GM19238 (cell line): Measurements from ENCODE around the gene SNX3.

ENCODE experiments used
- DNase-seq: peaks from one replicate; pipeline ENCODE4 v3.0.0; 2011; ENCODE audit warnings: low spot score; ENCODE audit not compliant: insufficient read length

SNX3 gene

DNA sequence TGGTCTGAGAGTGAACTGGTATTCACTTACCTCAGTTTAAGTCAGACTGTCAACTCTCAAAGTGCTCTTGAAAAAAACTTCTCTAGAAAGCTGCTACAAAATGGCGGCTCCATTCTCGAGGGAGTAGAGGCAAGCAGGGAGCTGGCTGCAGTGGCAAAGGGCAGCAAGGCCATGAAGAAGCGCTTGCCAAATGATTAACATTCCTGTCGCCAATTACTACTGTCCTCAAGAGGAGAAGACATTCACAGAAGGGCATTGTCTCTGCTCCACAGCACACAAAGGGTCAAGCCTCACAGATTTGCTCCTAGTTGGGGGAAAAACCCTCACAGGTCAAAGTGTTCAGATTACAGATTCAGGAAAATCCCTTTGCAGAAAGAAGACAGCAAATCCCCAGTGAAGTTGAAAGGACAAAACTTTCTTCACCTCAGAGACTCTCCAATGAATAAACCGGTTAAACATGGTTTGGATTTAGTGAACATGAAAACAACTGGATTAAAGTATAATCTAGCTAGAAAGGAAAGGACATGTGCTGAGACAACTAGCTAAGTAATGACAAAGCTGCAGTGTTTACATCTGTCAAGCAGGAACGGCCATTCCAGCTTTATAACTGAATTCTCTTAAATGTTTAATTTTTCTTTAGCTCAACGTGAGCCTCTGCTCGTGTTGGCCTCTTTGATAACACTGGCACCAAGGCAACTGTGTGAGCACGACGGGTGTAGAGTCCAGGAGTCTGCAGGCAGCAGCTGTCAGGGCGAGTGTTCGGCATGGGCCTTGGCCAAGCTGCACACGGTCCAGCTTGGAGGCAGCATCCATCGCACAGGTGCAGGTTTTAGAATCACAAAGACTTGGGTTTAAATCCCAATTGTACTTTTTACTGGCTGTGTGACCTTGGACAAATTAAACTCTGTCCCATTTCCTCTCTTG is 57.4 kb downstream of the SNX3 start:
- DNase-seq, result no peak

DNA sequence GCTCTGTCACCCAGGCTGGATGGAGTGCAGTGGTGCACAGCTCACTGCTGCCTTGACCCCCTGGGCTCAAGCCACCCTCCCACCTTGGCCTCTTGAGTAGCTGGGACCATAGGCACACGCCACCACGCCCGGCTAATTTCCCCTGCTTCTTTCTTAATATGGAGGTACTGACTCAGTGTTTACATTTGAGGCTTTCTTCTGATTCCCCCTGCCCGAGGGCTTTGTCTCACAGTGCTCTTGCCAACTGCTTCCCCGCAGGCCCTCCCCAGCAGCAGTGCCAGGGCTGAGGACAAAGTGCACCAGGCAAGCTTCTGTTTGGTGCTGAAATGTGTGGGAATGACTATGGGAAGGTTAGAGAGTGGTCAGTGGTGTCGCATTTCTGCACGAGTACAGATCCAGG is 60.2 kb downstream of the SNX3 start:
- no peak for DNase-seq

DNA sequence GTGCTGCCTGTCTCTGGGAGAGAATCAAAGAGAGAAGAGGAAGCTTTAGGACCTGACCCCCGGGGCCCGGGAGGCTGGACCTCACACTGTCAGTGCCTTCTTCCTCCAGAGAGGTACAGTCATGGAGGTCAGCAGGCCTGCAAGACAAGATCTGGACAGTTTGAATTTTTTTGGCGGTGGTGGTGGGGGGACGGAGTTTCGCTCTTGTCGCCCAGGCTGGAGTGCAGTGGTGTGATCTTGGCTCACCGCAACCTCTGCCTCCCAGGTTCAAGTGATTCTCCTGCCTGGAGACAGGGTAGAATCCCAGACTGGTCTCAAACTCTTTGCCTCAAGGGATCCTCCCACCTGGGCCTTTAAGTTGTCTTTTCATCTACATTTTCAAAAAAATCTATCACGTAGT is 60.7 kb downstream of the SNX3 start:
- DNase-seq, result no peak

DNA sequence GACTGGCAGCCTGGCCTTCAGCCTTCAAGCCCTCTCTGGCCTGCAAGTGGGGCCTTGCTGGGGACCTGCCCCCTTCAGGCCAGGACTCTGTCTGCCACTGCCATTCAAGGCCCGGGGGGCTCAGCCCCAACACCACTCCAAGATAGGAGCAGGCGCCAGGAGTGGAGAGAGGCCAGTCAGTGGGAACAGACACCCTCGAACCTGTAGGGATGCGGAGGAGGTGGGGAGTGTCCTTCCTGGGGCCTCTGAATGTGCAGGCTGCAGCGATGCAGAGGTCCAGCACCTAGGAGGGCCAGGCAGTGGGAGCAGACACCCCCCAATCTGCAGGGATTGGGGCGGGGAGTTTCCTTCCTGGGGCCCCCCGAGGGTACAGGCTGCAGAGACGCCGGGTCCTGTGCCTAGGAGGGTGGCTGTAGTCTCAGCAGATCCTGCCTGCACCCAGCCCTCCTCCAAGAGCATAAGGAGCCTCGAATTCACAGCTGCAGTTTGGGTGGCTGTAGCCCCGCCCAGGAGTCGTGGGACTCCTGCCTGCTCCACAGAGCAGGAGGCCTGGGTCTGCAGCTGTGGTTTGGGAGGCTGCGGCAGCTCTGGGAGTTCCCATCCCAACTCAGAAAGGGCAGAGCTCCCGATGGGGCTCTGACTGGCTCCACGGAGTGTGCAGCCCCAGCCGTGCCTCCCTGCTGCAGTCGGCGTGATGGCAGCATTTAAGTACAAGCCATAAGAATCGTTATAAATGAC is 61.9 kb downstream of the SNX3 start:
- no peak for DNase-seq

DNA sequence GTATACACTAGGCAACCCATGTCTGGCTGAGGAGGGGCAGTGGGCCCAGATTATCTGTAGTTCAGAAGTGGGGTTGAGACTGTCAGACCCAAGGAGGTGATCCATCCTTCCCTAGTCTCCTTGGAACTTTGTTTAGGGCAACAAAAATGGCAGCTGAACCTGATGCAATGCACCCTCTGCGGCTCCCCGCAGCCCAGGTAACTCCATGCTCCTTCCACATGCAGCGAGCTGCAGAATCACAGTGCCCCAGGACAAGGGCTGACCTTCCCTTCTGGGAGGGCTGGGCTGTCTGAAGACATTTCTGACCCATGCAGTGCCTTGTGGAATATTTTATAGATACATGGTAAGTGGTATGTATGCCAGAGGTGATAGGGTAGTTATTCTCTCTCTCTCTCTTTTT is 65.6 kb downstream of the SNX3 start:
- no peak for DNase-seq

DNA sequence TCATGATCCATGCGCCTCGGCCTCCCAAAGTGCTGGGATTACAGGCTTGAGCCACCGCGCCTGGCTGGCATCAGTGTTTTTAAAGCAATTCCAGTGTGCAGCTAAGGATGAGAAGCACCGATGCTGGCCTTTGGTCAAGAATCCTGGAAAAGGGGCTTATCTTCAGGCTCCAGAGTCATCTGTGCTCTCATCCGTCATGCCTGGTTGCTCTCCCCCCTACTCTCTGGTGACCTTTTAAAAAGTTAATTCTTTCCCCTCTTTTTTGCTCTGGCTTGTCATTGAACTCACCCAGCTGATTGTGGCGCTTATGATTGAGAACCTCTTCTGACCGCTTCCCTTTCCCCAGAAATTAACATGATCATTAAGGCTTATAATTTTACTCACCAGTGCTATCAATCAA is 66.3 kb downstream of the SNX3 start:
- no peak for DNase-seq

DNA sequence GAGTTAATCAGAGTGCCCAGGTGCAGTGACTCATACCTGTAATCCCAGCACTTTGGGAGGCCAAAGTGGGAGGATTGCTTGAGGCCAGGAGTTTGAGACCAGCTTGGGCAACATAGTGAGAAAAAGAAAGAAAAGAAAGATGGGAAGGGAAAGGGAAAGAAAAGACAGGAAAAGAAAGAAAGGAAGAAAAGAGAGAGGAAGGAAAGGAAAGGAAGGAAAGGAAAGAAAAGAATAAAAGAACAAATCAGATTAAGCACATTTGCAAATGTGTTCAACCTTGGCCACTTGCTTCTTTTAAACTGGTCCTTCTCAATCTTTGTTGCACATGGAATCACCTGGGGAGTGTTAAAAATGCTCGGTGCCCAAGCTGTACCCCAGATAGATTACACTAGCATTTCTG is 67.0 kb downstream of the SNX3 start:
- DNase-seq, result no peak

DNA sequence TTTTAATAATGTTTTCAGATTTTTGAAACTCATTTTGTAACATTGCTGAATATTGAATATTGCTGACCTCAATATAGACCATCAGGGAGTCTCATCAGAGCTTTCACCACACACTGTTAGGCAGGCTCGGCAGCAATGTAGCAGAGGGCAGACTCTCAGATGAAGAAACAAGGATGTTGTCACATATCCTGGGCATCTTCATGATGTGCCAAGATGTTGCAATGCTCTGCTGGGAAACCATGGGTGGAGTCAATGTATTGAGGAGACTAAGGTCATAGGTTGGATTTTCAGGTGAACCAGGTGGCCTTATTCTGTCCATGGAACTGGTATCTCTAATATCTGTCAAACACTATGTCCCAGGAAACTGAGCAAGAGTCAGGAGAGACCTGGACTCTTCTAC is 67.7 kb downstream of the SNX3 start:
- no peak for DNase-seq

DNA sequence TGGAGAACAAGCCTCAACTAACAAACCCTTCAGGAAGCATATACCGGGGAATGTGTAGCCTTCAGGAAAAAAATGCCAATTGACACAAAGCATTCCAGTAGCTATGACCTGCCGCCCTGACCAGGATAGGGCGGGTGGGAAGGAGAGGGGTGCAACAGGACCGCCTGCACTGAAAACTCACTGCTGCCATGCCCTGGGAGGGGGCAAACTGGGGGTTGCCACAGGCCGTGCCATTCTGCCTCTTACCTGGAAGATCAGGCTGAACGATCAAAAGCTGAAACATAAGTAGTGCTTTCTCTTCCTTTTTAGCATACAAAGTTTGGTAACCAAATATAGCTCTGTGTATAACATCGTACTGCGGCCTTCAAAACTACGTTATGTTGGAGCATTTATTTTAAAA is 73.3 kb downstream of the SNX3 start:
- no peak for DNase-seq

DNA sequence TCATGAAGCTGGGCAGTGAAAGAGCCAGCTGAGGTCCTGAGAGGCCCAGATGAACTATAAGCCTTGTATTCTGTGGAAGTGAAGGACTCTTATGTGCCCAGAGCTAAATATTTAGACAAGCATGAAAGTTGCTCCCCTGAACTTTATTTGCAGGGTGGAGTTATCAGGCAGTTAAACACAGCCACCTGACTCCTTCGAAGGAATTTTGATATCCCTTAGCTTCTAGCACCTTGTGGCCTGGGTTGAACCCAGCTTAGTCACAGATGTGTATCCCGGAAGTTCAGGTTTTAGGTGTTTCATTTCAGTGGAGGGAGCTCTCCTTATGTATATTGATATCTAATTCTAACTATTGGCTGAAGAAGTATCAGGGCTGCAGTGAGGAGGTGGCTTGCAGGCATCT is 74.6 kb downstream of the SNX3 start:
- no peak for DNase-seq

DNA sequence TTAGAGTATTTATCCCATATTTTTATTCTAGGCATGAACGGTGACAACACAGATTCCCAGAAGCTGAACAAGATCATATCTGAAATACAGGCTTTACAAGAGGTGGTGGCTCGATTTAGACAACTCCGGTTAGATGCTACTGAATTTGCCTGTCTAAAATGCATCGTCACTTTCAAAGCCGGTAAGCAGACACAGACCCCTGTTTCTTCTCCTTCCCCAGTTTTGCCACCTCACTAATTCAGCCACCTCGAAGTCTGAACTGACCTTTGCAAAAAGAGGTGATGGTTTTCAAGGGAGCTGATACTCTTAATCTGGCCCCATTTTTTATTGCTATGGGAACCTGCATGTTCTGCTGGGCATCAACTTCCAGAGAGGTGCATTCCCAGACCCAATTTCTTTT is 80.1 kb downstream of the SNX3 start:
- DNase-seq, result no peak

DNA sequence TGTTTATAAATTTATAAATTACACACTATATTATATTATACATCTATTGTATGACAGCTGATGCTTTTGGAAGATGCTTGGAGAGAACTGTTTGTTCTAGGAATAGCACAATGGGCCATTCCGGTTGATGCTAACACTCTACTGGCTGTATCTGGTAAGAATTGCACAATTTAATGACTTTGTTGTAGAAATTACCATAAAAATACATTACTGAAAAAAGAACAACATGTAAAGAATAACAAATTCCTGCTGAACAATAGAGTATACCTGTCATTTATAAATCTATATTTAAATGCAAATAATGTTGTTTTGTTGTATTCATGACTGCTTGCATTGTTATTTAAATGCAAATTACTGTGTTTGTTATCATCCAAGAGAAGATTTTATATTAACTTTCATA is 80.6 kb downstream of the SNX3 start:
- no peak for DNase-seq

DNA sequence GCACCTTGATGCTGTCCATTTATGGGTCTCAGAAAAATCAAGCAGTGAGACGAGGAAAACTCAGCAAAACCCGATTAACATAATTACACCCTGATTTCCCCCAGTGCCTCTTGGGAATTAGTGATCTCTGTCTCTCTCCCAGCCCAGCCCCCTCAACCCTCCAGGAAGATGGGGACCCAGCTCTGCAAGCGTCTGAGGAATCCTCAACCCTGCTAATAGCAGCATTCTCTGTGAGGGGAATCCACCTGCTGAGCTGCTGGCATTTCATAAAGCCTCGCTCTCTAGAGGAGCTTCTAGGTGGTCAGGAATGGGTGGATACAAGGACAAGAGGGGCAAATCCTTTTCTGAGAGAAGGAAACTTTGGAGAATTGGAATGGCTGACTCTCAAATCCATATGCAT is 81.1 kb downstream of the SNX3 start:
- no peak for DNase-seq

DNA sequence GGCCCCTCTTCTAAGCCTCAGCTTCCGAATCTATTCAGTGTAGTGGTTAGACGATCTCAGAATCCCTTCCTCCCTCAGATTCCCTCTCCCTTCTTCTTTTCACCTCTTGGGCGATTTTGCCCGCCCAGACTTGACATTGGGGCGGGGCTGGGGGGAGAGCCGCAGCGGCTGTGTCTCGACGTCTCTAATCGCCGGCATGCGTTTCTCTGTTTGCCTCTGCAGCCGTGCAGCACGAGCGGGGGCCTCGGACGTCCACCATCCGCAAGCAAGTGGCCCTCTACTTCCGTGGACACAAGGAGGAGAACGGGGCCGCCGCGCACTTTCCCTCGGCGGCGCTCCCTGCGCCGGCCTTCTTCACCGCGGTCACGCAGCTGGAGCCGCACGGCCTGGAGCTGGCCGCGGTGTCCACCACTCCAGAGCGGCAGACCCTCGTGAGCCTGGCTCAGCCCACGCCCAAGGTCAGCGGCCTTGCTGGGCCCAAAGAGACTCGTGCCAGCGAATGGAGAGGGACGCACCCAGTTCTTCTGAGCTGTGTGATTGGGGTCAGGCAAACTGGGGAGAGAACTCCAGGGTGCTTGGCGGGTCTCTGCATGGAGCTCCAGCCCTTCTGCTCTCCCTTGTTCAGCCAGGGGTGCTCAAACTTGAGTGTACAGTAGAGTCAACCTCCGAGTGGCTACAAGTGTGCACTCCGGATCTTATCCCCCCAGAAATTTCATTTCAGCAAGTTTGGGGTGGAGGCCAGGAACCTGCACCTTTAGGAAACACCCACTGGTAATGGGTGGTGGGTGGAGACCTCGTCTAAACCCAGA is 84.4 kb downstream of the SNX3 start:
- no peak for DNase-seq

DNA sequence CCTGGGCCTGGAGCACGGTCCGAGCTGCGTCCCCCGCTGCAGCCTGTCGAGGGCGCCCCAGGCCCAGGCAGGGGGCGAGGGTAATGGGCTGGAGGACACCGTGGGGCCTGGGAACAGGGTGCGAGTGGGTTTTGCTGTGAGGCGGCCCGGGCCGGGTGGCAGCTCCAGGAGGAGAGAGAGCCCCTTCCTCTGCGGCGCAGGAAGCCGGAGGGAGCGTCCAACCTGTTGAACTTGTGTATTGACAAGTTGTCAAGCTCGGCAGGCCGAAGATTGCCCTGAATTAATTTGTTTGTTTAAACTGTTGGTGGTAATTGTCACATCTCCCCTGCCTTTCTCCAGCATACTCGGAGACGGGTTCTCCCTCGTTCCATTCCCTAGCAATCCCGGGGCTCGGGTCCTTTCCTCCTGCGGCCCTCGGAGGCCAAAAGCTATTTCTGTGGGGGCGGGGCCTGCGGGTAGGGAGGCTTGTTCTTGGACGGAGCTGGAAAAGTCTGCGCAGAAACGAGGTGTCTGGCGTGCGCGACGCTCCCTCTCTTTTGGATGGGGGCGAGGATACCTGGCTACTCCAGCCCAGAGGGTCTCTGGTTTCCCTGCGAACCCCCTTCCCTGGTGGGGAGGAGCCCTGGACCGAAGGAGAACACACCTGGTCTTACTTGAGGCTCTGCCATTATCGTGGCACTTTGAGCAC is 85.1 kb downstream of the SNX3 start:
- no peak for DNase-seq

DNA sequence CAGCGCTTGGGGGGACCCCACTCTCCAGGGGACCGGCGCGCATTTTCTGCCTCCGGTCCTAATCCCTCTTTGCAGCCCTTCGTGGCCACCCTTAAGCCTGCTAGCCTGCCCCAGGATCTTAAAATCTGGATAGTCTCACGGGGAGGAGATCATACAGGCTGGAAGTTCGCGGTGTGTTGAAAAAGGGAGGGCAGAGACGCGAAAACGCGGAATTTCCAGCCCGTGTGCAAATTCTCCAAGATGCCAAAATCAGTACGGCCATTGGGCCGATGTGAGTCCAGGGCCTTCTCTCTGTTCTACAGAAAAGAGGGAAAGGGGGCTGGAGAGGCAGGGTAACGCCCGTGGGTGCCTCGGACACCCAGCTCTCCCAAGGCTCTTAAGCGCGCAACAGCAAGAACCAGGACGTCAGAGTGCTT is 85.7 kb downstream of the SNX3 start:
- no peak for DNase-seq

DNA sequence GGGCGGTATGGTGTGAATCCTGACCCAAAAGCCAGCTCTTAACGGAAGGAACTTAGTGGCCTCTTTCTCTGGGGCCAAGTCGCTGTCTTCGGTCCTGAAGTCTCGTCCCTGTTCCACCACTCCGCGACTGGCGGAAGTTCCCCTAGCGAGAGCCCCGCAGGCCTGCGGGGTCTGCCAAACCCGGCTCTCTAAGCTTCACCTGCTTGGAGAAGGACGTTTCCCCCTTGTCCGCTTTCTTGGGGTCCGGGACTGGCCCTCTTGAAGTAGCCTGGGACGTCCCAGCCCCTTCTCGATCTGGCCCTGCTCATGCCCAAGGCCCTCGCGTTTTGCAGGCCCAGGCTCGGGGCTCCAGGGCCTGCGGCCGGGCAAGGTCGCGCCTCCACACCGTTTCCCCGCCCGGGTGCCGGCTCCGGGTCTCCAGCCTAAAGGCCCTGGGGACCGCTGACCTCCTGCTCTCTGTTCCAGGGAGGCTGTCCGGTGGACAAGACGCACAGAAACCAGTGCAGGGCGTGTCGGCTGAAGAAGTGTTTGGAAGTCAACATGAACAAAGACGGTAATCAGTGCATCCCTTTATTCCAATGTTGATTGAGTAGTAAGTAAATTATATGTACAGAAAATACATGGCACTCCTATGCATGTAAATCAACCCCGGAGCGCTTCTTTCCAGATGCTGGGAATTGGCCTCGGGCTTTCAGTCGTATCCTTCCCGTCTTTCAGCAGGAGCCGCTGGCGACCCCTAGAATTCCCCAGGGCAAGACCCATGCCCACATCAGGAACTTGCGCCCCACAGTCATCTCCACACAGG is 86.3 kb downstream of the SNX3 start:
- DNase-seq, result no peak

DNA sequence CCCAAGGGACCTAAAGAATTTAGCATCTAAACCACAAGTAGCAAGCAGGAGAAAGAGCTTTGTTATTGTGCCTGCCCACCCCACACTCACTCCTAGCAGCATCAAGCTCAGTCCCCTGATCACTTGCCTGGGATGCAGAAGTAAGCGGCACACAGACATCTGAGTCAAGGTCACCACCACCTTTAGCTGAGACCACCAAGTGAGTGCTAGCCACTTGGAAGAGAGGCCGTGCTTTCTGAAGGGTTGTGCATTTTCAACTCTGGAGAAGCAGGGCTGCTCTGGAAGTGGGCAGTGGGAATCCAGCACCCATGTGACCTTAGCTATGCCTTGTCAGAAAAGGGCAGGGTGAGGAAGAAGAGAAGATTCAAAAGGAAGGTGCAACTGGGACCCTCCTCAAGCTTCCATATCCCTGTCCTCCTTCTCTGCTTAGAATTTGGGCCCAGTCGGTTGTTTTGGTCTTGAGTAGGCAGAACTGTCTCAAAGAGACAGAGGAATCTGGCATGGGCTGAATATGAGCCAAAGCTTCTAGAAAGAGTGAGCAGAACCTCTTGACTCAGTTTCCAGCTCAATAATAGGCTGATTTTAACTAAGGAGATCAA is 88.8 kb downstream of the SNX3 start:
- DNase-seq, result no peak

DNA sequence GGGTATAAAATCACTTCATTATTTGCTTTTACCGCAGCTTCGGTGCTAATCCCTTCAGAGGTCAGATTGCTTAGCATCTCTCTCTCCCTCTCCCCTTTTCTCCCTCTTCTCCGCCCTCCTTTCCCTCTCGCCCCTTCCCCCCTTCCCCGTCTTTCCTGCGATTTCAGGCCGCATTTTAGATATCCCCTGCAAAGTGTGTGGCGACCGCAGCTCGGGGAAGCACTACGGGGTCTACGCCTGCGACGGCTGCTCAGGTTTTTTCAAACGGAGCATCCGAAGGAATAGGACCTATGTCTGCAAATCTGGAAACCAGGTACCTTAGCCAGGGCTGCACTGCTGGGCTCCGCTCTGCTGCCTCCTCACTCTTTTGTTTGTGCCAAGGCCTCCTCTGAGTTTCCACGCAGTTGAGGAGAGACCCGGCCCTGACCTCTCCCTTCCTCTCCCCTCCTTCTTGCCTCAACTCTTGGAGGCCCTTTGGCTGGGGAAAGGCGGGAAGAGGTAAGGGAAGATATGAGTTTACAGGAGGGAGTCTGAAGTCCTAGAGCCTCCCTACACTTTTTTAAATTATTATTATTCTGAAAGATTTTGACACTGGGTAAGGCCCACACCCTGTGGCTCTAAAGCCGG is 89.4 kb downstream of the SNX3 start:
- no peak for DNase-seq
